Stimulated activated CD8-positive, alpha-beta memory T cell treated with anti-CD3 and anti-CD28 coated beads, Interleukin-12 subunit alpha, Interleukin-12 subunit beta, amount 100 ng/mL, for 24 hours (primary cell): Measurements from ENCODE around the gene TANC1.

ENCODE experiments used
- DNase-seq: peaks from one replicate; pipeline ENCODE4 v3.0.0-alpha.2; 2020; ENCODE audit errors: extremely low read depth

TANC1 gene

DNA sequence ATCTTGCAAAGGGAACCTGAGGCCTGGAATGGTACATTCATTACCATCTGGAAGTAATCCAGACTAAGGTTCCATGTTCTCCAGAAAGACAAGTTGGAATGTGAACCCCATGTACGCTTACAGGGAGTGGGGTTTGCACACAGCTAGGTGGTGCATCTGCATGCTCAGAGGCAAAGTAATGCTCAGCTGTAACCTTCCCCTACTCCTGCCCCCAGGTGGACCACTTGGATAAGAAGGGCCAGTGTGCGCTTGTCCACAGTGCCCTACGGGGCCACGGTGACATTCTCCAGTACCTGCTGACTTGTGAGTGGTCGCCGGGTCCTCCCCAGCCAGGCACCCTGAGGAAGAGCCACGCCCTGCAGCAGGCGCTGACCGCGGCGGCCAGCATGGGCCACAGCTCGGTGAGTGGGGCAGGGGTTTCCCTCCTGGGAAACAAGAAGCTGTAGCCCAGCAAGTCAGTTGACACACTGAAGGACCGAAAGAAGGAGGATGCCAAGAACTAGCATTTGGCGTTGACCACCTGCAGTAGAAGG is 228.0 kb downstream of the TANC1 start:
- DNase-seq = no peak

DNA sequence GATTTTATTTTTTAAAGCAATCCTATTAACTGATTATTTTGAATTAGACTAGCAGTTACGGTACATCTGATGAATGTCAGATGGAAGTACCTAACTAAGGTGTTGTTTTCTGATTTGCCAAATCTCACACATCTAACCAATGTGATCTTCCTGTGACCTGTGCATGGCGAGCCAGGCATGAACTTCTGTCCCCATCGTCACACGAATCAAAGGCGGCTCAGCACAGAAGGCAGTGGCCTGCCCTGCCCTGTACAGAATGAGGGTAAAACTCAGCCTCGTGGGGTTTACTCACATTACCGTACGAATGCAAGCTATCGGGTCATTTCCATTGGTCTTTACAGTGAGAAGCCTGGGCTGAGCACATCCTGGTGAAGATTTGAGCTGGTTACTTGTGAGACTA is 230.8 kb downstream of the TANC1 start:
- DNase-seq = no peak

DNA sequence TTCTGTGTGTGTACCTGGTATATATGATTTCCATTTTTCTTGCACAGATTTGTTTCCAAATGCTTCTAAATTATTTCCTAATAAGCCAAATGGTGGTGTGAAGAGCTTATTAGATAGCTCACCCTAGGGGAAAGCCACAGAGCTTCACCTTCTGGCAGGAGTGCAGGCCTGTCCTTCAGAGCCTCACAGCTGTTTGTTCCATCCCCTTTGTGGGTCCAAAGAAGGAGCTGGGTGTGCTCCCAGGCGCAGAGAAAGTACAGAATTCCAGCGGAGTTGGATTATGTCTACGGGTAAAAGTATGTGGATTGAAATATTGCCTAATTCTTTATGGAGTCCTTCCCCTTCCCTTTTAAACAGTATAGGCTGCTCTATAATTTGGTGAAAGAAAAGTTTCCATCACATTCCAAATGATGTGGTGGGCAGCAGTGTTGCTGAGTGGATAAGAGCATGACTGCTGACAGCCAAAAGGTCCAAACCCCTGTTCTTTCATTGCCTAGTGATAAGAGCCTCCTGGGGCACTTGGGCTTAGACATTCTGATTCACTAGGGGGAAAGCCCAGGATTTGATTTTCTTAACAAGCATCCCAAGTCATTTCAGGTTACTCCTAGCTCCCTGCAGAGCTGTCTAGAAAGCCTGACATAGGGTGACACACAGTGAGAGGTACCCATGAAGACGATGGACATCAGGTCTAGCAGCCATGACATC is 231.5 kb downstream of the TANC1 start:
- no peak for DNase-seq

DNA sequence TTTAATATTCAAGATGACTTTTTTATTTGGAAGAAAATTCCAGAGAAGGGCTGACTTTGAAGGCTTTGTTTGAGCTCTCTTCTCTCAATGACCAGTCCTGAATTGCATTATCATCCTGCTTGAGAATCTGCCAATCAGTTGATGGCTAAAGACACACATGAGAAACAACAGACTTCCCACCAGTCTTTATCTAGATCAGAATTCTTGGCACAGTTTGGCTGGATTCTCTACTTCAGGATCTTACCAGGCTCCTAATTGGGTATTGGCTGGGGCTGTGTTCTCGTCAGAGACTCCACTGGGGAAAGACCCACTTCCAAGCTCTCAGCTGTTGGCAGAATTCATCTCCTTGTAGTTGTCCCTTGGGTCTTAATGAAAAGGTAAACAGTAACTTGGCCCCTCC is 232.1 kb downstream of the TANC1 start:
- no peak for DNase-seq

DNA sequence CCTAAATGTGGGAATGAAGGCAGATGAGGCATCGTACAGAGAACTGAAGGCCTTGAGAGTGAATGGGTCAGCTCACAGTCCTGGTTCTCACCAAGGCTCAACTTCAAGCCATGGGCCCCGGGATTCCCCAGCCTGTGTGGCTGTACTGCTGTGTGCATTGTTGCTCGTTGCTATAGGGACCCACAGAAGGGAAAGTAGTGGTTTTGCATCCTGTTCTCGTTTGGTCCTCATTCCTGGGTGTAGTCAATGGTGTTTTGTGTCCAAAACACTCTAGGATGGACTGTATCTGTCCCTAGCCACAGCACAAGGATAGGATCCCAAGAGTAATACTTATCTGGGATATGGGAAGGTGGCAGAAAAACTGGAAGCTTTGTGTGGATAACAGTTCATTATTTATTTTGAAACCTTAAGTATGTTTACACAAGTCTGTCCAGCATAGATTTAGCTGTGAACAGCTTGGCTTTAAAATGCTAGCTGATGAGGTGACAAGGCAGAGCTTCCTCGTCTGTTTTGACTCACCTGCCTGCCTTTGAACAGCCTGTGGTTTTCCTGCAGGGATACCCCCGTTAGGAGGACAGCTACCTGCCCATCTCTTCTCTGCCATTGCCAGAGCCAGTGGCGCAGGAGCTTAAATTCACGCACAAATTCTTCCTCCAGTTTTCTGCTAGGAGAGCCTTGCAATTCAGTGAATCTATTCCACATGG is 233.1 kb downstream of the TANC1 start:
- DNase-seq = no peak

GRCh38 chr2:159202568-159203071 is 234.2 kb downstream of the TANC1 start:
- DNase-seq = no peak

GRCh38 chr2:159204381-159205144 is 236.1 kb downstream of the TANC1 start:
- DNase-seq = no peak

GRCh38 chr2:159206736-159207380 is 238.4 kb downstream of the TANC1 start:
- no peak for DNase-seq

- no peak for DNase-seq
Measured at GRCh38 chr2:159208438-159208837, 240.0 kb downstream of the TANC1 start.

DNA sequence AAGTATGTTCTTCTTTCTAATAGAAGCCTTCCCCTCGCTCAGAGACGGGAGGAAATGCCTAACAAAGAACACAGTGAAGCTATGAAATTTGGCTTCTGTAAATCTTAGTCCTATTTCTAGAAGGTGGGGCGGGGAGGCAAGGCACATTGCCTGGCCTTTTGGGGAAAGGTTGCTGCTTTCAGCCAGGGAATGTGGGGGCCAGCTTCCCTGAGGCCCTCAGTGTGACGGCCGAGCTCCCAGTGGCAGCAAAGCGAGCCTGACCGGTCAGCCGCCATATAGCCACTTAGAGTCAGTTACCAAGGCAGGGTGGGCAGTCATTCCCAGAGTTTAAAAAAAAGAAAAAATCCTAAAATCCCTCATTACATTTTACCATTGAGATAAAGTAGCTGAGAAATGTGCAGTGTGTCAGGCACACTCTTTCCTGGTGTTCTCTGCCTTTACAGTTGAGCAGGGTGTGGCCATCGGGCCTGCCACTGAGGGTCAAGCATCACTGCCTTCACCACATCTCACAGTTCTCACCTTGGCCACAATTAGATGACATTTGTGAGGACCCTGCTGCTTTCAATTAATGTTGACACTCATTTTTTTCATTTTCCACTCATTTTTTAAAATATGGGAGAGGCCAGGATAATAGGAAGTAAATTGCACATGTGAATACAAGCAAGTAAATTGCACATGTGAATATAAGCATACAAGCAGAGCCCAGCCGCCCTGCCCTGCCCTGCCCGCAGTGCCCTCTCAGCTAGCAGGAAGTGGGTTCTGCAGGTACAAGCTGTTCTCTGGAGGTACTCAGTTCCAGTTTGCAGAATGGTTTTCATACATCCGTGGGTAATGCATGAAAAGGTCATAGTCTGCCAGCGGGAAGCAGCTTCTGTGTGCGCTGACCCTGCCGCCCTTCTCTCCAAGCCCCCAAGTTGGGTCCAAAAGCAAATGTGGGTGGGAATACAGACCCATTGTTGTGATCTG is 241.2 kb downstream of the TANC1 start:
- no peak for DNase-seq

- DNase-seq = no peak
Measured at GRCh38 chr2:159211447-159212396, 243.3 kb downstream of the TANC1 start.

- no peak for DNase-seq
Measured at GRCh38 chr2:159213296-159213695, 244.9 kb downstream of the TANC1 start.

DNA sequence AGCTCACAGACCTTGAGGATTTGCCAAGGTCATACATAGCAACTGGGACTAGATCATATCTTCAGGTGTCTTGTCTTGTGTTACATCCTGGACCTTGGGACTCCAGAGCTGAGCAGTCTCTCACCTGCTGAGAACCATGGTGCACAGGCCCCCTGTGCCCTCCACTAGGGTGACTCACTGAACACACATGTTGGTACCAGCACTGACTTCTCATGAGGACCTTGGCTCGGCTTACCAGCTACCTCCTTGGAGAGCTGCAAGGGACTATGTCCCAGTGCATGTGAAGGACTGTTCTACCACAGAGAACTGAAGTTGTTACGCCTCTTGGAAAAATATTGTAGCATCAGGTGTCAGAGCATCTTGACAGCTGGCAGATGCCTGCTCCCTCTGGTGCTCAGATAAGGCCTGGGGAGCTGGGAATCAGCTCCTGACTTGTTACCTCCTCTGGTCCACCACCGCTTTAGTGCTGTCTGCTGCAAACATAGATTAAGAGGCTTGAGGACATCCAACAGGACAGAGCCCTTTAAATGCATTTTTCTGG is 246.0 kb downstream of the TANC1 start:
- DNase-seq = no peak

DNA sequence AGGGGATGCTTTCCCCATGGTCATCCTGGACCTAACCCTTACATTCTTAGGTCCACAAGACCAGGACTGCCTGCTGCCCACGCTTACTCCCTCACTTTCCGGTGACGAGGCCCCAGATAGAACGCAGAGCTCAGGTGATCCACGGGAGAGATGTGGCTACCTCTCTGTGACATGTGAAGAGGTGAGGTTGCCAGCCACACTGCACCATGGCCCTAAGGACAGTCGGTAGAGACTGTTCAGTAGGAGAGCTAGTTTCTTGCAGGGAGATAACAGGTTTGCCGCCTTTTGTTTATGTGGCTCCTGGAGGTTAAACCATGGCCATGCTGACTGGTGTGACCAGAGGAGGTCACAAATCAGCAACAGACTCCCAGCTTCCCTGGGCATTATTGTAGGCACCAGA is 246.7 kb downstream of the TANC1 start:
- DNase-seq = no peak

DNA sequence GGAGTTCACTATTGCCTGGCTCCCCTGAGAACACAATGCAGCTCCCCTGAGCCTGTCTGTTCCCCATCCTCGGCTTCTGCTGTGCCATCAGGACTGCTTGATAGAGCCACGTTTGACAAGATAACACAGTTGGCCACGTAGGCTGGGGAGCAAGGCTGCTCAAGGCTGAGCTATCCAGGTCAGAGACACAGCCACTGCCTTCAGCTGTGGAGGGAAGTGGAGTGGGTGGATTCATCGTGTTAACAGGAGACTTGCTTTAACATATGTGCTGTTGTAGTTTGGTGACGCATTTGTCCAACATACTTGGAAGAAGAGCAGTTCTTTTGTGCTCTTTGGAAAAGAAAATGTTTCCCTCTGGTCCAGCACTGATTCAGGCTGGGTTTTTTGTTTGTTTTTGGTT is 249.2 kb downstream of the TANC1 start:
- no peak for DNase-seq

GRCh38 chr2:159218389-159218788 is 249.9 kb downstream of the TANC1 start:
- DNase-seq = no peak

DNA sequence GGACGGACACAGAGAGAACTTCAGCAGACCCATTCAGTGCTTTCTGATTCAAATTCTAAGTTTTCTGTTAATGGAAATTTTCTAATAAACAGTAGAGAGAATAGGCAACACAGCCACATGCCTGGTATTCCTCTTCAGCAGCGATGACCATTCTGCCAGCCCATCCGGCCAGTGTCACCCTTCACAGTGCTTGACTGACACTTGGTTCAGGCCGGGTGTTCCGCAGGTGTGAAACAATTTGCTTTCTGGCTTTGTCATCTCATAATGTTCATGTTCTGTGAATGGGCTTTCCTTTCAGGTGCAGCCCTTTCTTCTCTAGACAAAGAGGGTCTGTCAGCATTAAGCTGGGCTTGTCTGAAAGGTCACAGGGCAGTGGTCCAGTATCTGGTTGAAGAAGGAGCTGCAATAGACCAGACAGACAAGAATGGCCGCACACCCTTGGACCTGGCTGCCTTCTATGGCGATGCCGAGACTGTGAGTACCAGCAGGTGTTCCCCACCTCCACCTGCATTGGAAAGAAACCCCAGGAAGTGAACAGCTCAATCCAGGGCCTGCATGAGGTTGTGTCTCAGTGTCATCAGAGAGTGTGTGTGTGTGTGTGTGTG is 251.1 kb downstream of the TANC1 start:
- no peak for DNase-seq

DNA sequence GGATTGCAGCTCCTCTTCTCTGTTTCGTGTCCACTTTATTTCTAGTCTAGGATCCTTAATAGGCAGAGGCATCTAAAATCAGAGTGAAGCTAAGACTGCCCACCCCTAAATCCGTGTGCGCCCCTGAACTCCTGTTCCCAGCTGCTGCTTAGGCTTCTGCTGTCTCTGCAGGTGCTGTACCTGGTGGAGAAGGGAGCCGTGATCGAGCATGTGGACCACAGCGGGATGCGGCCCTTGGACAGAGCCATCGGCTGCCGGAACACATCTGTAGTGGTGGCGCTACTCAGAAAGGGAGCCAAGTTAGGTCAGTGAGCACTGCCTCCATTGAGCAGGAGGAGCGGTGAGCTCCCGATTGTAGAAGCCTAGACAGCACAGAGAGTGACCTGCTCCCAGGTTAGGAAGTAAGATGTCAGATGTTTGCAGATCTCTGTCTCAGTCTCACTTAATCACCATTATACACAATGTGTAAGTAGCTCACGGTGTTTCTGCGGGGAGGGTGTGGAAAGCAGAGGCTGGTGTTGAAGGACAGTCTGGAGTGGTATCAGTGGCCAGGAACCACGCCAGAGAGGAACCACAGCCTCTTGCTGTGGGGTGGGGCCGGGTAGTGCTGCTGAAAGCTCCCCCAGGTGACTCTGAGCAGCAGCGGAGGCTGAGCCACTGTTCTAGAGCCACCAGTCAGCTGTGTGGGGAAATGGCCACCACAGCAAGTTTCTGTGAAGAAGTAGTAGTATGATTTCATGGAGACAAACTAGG is 255.8 kb downstream of the TANC1 start:
- DNase-seq = no peak
